ENCODE measurements around the gene KIN. TPM values are rescaled to one million over a fixed set of nuclear protein-coding genes. Genes with fewer than 3 reads are reported as not detected.

The KIN gene
- total RNA-seq, 1 donor from 2014 or later, result 2.6 TPM

Other genes starting within 250 kb of the KIN start
- 0.30 TPM for gene ITIH5, start 121.0 kb downstream of the KIN start, total RNA-seq
- 471 TPM for gene ITIH2, start 84.7 kb downstream of the KIN start, total RNA-seq
- gene ATP5F1C, start 184 bp upstream of the KIN start, total RNA-seq, result 168 TPM
- 3.1 TPM for gene TAF3, start 30.5 kb upstream of the KIN start, total RNA-seq

Measured in left lobe of liver (tissue), 1 donor.